Measurements from ENCODE around the gene PIK3R3.

Gene PIK3R3

GRCh38 chr1:46021046-46021996, 111.1 kb downstream of the PIK3R3 start:
- TF ChIP-seq CTCF (IDR thresholded peaks at IDR 0.05) = peak; percentile 48; the same call in 1 of the 2 replicates

- no peak for TF ChIP-seq CTCF (IDR thresholded peaks at IDR 0.05)
Observed at GRCh38 chr1:46020010-46020409, 112.4 kb downstream of the PIK3R3 start.

GRCh38 chr1:46019348-46019747, 113.1 kb downstream of the PIK3R3 start:
- no peak for TF ChIP-seq CTCF (IDR thresholded peaks at IDR 0.05)

DNA sequence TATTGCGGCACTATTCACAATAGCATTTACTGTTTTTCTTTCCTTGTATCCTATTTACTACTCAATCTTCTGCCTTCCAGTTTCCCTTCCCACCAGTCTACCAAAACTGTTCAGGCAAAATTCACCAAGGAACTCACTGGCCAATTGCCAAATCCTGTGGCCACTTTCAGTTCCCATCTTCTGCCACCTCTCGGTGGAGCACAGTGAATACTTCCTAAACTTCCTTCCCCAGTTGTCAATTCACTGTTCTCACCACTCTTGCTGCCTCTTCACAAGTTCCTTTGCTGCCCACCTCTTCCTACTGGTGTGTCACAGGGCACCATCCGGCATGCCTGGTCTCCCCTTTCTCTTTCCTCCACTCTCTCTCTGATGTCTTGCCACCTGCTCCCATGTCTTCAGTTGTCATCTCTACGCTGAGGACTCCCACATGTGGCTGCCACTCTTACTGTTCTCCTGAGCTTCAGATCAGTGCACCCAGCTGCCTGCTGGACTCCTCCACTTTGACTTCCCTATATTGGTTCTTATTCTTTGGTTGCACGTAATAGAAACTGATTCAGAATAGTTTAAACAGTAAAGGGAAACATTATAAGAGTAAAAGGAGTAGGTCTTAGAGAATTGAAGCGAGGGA, 114.4 kb downstream of the PIK3R3 start:
- TF ChIP-seq CTCF (IDR thresholded peaks at IDR 0.05) = no peak

- no peak for TF ChIP-seq CTCF (IDR thresholded peaks at IDR 0.05)
Observed at GRCh38 chr1:46013581-46013980, 118.8 kb downstream of the PIK3R3 start.

DNA sequence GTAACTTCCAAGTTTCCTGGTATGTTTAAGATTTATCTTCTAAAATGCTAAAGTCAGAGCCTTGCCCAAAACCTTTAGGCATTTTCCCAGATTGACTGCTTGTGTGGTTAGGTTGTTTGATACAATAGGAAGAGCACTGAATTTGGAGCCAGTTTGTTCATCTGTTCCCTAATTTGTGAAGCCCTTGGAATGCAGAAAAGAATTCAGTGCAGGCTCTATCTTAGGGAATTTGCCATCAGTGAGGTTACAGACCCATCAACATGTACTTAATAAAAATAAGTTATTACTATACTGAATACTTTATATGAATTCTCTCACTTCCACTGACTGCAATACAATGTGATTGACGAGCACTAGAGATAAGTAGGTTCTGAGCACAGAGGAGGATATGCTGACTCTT, 120.2 kb downstream of the PIK3R3 start:
- no peak for TF ChIP-seq CTCF (IDR thresholded peaks at IDR 0.05)

DNA sequence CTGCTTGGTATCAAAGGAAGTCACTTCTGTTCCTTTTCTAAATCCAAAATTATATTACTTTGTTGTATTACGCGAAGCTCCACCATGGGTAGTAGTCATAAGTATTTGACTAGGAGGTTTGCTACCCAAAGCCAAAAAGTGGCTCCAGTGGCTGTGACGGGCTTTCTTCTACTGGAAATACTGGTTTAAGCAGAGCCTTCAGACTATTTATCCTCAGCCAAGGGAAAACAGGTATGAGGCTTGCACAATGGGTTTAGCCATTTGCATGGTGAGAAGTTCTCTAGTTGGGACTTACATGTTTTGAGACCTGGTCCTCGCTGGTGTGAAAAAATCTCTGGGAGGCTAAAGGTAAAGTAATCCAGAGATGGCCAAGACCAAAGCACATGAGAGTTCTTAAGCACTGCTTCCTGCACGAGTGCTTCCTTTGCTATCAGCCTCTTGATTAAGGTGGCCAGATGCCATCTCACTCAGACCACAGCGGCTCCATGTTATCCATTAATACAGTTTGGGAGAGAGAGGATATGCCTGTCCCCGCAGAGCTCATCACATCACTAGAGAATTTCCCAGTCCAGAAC, 121.2 kb downstream of the PIK3R3 start:
- TF ChIP-seq CTCF (IDR thresholded peaks at IDR 0.05) = no peak
